SK-N-SH (cell line): ENCODE data around the gene METTL26. TPM values are rescaled to one million over a fixed set of nuclear protein-coding genes. Genes with fewer than 3 reads are reported as not detected.

Experiments
- CTCF ChIA-PET: fragments of 300-600, 350-600 bp; formaldehyde crosslinking; extraction: SDS; loops from one replicate; lab custom pipeline; 2021; lab: Yijun Ruan, JAX
- POLR2A ChIA-PET: fragments of 350-600 bp; sonication (Branson Sonifier 250); formaldehyde crosslinking; extraction: SDS; loops from one replicate; lab custom pipeline; 2020; ENCODE audit warnings: antibody characterized with exemption, inconsistent platforms; lab: Yijun Ruan, JAX
- DNase-seq: peaks from one replicate; pipeline ENCODE4 v3.0.0; 2012
- H2AFZ ChIP-seq: fragments of 200-600 bp; sonication (generic); 2 replicates; pipeline ENCODE4 v1.8.1; 2016; ENCODE audit warnings: antibody characterized with exemption, mild to moderate bottlenecking, low read depth
- H3F3A ChIP-seq: fragments of 200-600 bp; sonication (generic); replicated peaks from 2 replicates; pipeline ENCODE3; 2016; ENCODE audit warnings: antibody characterized with exemption, mild to moderate bottlenecking; ENCODE audit not compliant: insufficient read depth
- H3K27ac ChIP-seq, 2 experiments: fragments of 200-500 bp in 1 of 2; fragments of 200-600 bp in 1 of 2; sonication (Bioruptor generic) in 1 of 2; sonication (generic), shearing (Covaris generic) in 1 of 2; 2 replicates each; pipeline versions ENCODE4 v1.5.1 to v1.6.1; 2014 to 2016; ENCODE audit warnings: low read depth in 2 of 2, inconsistent platforms in 1 of 2, low read length in 1 of 2, mild to moderate bottlenecking in 1 of 2, mixed read lengths in 1 of 2
- H3K27me3 ChIP-seq: fragments of 200-600 bp; sonication (generic), shearing (Covaris generic); 2 replicates; pipeline ENCODE4 v1.6.1; 2016; ENCODE audit warnings: mixed run types; ENCODE audit not compliant: insufficient read depth
- H3K36me3 ChIP-seq, 2 experiments: fragments of 200-500 bp in 1 of 2; fragments of 200-600 bp in 1 of 2; sonication (Bioruptor generic) in 1 of 2; sonication (generic) in 1 of 2; replicated peaks in 1 of 2; 2 replicates each; pipeline versions ENCODE3 to v1.5.1; 2014 to 2016; ENCODE audit warnings: low read length in 1 of 2, mild to moderate bottlenecking in 1 of 2; ENCODE audit not compliant: insufficient read depth in 2 of 2, control insufficient read depth in 1 of 2
- H3K4me1 ChIP-seq, 2 experiments: fragments of 200-500 bp in 1 of 2; fragments of 200-600 bp in 1 of 2; sonication (Bioruptor generic) in 1 of 2; sonication (generic), shearing (Covaris generic) in 1 of 2; 2 replicates each; pipeline versions ENCODE4 v1.5.1 to v1.6.1; 2014 to 2016; ENCODE audit warnings: low read depth in 1 of 2, low read length in 1 of 2, mixed run types in 1 of 2; ENCODE audit not compliant: insufficient read depth in 2 of 2, control insufficient read depth in 1 of 2
- H3K4me2 ChIP-seq: fragments of 200-600 bp; sonication (generic), shearing (Covaris generic); 2 replicates; pipeline ENCODE4 v1.6.1; 2017; ENCODE audit warnings: mixed run types
- H3K4me3 ChIP-seq, 2 experiments: fragments of 200-500 bp in 1 of 2; fragments of 200-600 bp in 1 of 2; sonication (Bioruptor generic) in 1 of 2; sonication (generic), shearing (Covaris generic) in 1 of 2; 2 replicates each; pipeline versions ENCODE4 v1.5.1 to v1.8.1; 2014 to 2016; ENCODE audit warnings: low read depth in 2 of 2, inconsistent platforms in 1 of 2, low read length in 1 of 2, mild to moderate bottlenecking in 1 of 2, mixed read lengths in 1 of 2, moderate library complexity in 1 of 2
- H3K79me2 ChIP-seq: fragments of 200-600 bp; sonication (generic); 2 replicates; pipeline ENCODE4 v1.8.1; 2017; ENCODE audit warnings: mild to moderate bottlenecking; ENCODE audit not compliant: insufficient read depth
- H3K9ac ChIP-seq: fragments of 200-600 bp; sonication (generic); 2 replicates; pipeline ENCODE4 v1.6.1; 2017; ENCODE audit warnings: mixed run types
- H3K9me2 ChIP-seq: fragments of 200-600 bp; sonication (generic); 2 replicates; pipeline ENCODE4 v1.6.1; 2017; ENCODE audit warnings: mixed run types
- H3K9me3 ChIP-seq: fragments of 200-600 bp; sonication (generic); 2 replicates; pipeline ENCODE4 v1.6.1; 2017; ENCODE audit warnings: mixed run types, mild to moderate bottlenecking, moderate library complexity
- H4K20me1 ChIP-seq: fragments of 200-600 bp; sonication (generic); 2 replicates; pipeline ENCODE4 v1.6.1; 2017; ENCODE audit warnings: mild to moderate bottlenecking, mixed run types; ENCODE audit not compliant: insufficient read depth
- EZH2phosphoT487 ChIP-seq: fragments of 200-600 bp; sonication (generic); IDR thresholded peaks from 2 replicates; pipeline ENCODE4 v1.6.1; 2017; ENCODE audit warnings: low read depth, mixed run types, mild to moderate bottlenecking, antibody characterized with exemption, moderate library complexity, borderline replicate concordance
- FOXJ3 ChIP-seq: sonication (generic); formaldehyde crosslinking; IDR thresholded peaks from 2 replicates; pipeline ENCODE4 v1.5.1; 2020; ENCODE audit warnings: mild to moderate bottlenecking, missing genetic modification reagents
- GABPA ChIP-seq: IDR thresholded peaks from 2 replicates; pipeline ENCODE4 v1.4.0; 2012; ENCODE audit warnings: low read depth, mild to moderate bottlenecking
- MXI1 ChIP-seq: IDR thresholded peaks from 2 replicates; pipeline ENCODE4 v1.6.1; 2012; ENCODE audit warnings: mild to moderate bottlenecking, low read depth, low read length, improper control_type of control experiment
- NFIC ChIP-seq: IDR thresholded peaks from 2 replicates; pipeline ENCODE4 v1.4.0; 2012; ENCODE audit warnings: borderline replicate concordance
- RXRA ChIP-seq: IDR thresholded peaks from 2 replicates; pipeline ENCODE4 v1.4.0; 2012; ENCODE audit warnings: low read depth, mild to moderate bottlenecking, borderline replicate concordance
- TAF1 ChIP-seq: IDR thresholded peaks from 2 replicates; pipeline ENCODE4 v1.6.1; 2012; ENCODE audit warnings: low read depth, mild to moderate bottlenecking, low read length, moderate library complexity, borderline replicate concordance
- TCF12 ChIP-seq: IDR thresholded peaks from 2 replicates; pipeline ENCODE4 v1.4.0; 2012
- TEAD4 ChIP-seq: IDR thresholded peaks from 2 replicates; pipeline ENCODE4 v1.4.0; 2012; ENCODE audit warnings: mild to moderate bottlenecking, borderline replicate concordance; ENCODE audit not compliant: insufficient read depth
- ZBTB33 ChIP-seq: IDR thresholded peaks from 2 replicates; pipeline ENCODE4 v1.4.0; 2012; ENCODE audit warnings: low read depth, borderline replicate concordance
- WGBS: methylation state at CpG from one replicate; pipeline ENCODE4 v1.1.6; 2017; ENCODE audit warnings: low lambda C conversion rate; 5-methylcytosine and 5-hydroxymethylcytosine counted together
- polyA plus RNA-seq, 3 experiments: library from polyadenylated mRNA; depleted of rRNA; stranded (reverse); fragments of >200 nt; gene quantifications; 2 replicates each; pipeline ENCODE4 v1.2.3, GENCODE V29; 2012
- TF ChIP-seq, protein P1 (sequence below): fragments of 150-350 bp; IDR thresholded peaks from 2 replicates; pipeline ENCODE4 v1.6.1; 2017; ENCODE audit warnings: antibody characterized with exemption, low read length, low read depth, borderline replicate concordance
- TF ChIP-seq, protein P2 (sequence below): IDR thresholded peaks from 2 replicates; pipeline ENCODE4 v1.4.0; 2012; ENCODE audit warnings: low read depth, borderline replicate concordance

The METTL26 gene
- polyA plus RNA-seq, 1 of the 3 experiments (the other 2 are of a cell fraction) = 167 TPM

- Histone ChIP-seq H3K79me2 (peaks cover 5% of the 10 kb centered on the region; the same call in 1 of the 2 replicates), H3K4me1 (peaks cover 10 to 37% of the 10 kb centered on the region in 2 experiments; a peak in 3 of 4 replicates), H4K20me1 (no peaks in the 10 kb centered on the region), H3K27me3 (no peaks in the 10 kb centered on the region), H3F3A (peaks cover 5% of the 10 kb centered on the region), H2AFZ (no peak overlapping the region), H3K36me3 (peaks cover 0 to 3% of the 10 kb centered on the region in 2 experiments), H3K4me3 (no peak overlapping the region), H3K27ac (peak overlapping the region in 1 of 2 experiments; percentile 91; a peak in 2 of 4 replicates), H3K9me3 (no peaks in the 10 kb centered on the region), H3K9ac (peak overlapping the region; percentile 28; the same call in 1 of the 2 replicates), H3K4me2 (peak overlapping the region; percentile 45; the same call in 1 of the 2 replicates), H3K9me2 (no peaks in the 10 kb centered on the region)
- no peak for DNase-seq
- 95% methylated on average over 25 of the region's 35 CpGs for whole genome bisulfite sequencing
- TF ChIP-seq TEAD4 (no peak), FOXJ3 (no peak), RXRA (no peak), TAF1 (no peak), GABPA (no peak), EZH2phosphoT487 (no peak), NFIC (no peak), TCF12 (no peak)
- ChIA-PET CTCF (interaction anchor here (2.6 kb wide), 1 partner anchor 22 kb away, joined by 12 read pairs; no protein-coding TSS in a partner anchor), POLR2A (no interaction called here)
These were observed 9.9 kb downstream of the METTL26 start for GRCh38 chr16:625977-626765.

GRCh38 chr16:625117-625976, 10.8 kb downstream of the METTL26 start:
- WGBS = 97% methylated on average over 7 of the region's 37 CpGs
- no peaks in the 10 kb centered on the region for H3K9me3 ChIP-seq
- no peak overlapping the region for H3K4me3 ChIP-seq
- H3F3A ChIP-seq = peaks cover 5% of the 10 kb centered on the region
- ChIA-PET POLR2A (no interaction called here), CTCF (interaction anchor here (0.6 to 2.6 kb wide), 10 partner anchors 11 to 234 kb away, joined by 3 to 12 read pairs (median 4); partner anchors contain the start of genes METTL26 and RAB40C)
- no peak overlapping the region for H3K9ac ChIP-seq
- no peaks in the 10 kb centered on the region for H3K27me3 ChIP-seq
- DNase-seq = no peak
- no peak overlapping the region for H3K4me2 ChIP-seq
- H3K79me2 ChIP-seq = peaks cover 5% of the 10 kb centered on the region; the same call in 1 of the 2 replicates
- H4K20me1 ChIP-seq = no peaks in the 10 kb centered on the region
- H3K4me1 ChIP-seq = peaks cover 10 to 29% of the 10 kb centered on the region in 2 experiments; a peak in 3 of 4 replicates
- TF ChIP-seq, protein P1, sequence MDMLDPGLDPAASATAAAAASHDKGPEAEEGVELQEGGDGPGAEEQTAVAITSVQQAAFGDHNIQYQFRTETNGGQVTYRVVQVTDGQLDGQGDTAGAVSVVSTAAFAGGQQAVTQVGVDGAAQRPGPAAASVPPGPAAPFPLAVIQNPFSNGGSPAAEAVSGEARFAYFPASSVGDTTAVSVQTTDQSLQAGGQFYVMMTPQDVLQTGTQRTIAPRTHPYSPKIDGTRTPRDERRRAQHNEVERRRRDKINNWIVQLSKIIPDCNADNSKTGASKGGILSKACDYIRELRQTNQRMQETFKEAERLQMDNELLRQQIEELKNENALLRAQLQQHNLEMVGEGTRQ = no peak
- TF ChIP-seq, protein P2, sequence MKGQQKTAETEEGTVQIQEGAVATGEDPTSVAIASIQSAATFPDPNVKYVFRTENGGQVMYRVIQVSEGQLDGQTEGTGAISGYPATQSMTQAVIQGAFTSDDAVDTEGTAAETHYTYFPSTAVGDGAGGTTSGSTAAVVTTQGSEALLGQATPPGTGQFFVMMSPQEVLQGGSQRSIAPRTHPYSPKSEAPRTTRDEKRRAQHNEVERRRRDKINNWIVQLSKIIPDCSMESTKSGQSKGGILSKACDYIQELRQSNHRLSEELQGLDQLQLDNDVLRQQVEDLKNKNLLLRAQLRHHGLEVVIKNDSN = no peak
- TF ChIP-seq TEAD4 (no peak), ZBTB33 (no peak), MXI1 (no peak)
- no peak overlapping the region for H3K27ac ChIP-seq
- no peak overlapping the region for H2AFZ ChIP-seq
- no peaks in the 10 kb centered on the region for H3K9me2 ChIP-seq
- H3K36me3 ChIP-seq = peaks cover 0 to 3% of the 10 kb centered on the region in 2 experiments
